Activated CD8-positive, alpha-beta memory T cell treated with anti-CD3 and anti-CD28 coated beads for 36 hours (primary cell): ENCODE results near the gene GPN2. TPM values are rescaled to one million over a fixed set of nuclear protein-coding genes. Genes with fewer than 3 reads are reported as not detected.

Experiments
- CTCF ChIA-PET: fragments of 350-600 bp; sonication (Branson Sonifier 250); formaldehyde crosslinking; loops from one replicate; lab custom pipeline; 2021; ENCODE audit warnings: antibody characterized with exemption; lab: Charles Lee
- POLR2A ChIA-PET: fragments of 350-600 bp; sonication (Branson Sonifier 250); formaldehyde crosslinking; loops from one replicate; lab custom pipeline; 2021; ENCODE audit warnings: antibody characterized with exemption; lab: Charles Lee
- total RNA-seq, 2 experiments: library from RNA; stranded (reverse); gene quantifications; one replicate each; pipeline ENCODE4 v1.2.3, GENCODE V29; 2021

GPN2 gene
- total RNA-seq, 2 experiments from 2014 or later, result 73.0 to 78.4 TPM

GRCh38 chr1:26864610-26865480 lies 25.2 kb downstream of the GPN2 start:
- CTCF ChIA-PET, result interaction anchor here (0.6 to 3.8 kb wide), 9 partner anchors 9 to 157 kb away, joined by 3 to 16 read pairs (median 5); no protein-coding TSS in a partner anchor
- POLR2A ChIA-PET, result interaction anchor here (0.5 to 2.2 kb wide), 15 partner anchors 9 to 330 kb away, joined by 3 to 13 read pairs (median 4); partner anchors contain the start of genes GPATCH3, GPN2, NUDC and PIGV

- POLR2A ChIA-PET, result interaction anchor here (0.5 to 1.2 kb wide), 3 partner anchors 27 to 479 kb away, joined by 3 to 4 read pairs (median 3); partner anchors contain the start of gene GPN2
Measured at GRCh38 chr1:26863685-26864077, 26.4 kb downstream of the GPN2 start.

GRCh38 chr1:26862781-26863684 lies 27.1 kb downstream of the GPN2 start, which contains the start of gene SFN:
Gene SFN (plus strand): TSS chr1:26863149. CDS start chr1:26863213, 64 bp downstream.
- ChIA-PET CTCF (interaction anchor here (0.5 to 3.8 kb wide), 5 partner anchors 12 to 74 kb away, joined by 3 to 16 read pairs (median 3); no protein-coding TSS in a partner anchor), POLR2A (interaction anchor here (0.5 to 1.2 kb wide), 2 partner anchors 29 to 479 kb away, joined by 3 to 4 read pairs; no protein-coding TSS in a partner anchor)

More at GRCh38 chr1:26863685-26864077, 26.4 kb downstream of the GPN2 start:
- CTCF ChIA-PET, result interaction anchor here (0.5 to 3.8 kb wide), 5 partner anchors 13 to 75 kb away, joined by 3 to 16 read pairs (median 3); no protein-coding TSS in a partner anchor

- POLR2A ChIA-PET, result no interaction called here
- CTCF ChIA-PET, result interaction anchor here (0.9 to 1.0 kb wide), 2 partner anchors 13 to 260 kb away, joined by 3 to 4 read pairs; no protein-coding TSS in a partner anchor
Measured at GRCh38 chr1:26861889-26862378, 28.1 kb downstream of the GPN2 start.

- CTCF ChIA-PET, result interaction anchor here (1.0 kb wide), 1 partner anchor 259 kb away, joined by 3 read pairs; no protein-coding TSS in a partner anchor
- POLR2A ChIA-PET, result no interaction called here
Measured at GRCh38 chr1:26861286-26861701, 28.8 kb downstream of the GPN2 start.

GRCh38 chr1:26858891-26859640 lies 31.0 kb downstream of the GPN2 start:
- POLR2A ChIA-PET, result interaction anchor here (0.6 kb wide), 2 partner anchors 20 to 63 kb away, joined by 3 to 4 read pairs; no protein-coding TSS in a partner anchor
- CTCF ChIA-PET, result interaction anchor here (0.8 to 1.8 kb wide), 6 partner anchors 9 to 48 kb away, joined by 3 to 6 read pairs (median 4); no protein-coding TSS in a partner anchor

GRCh38 chr1:26858160-26858559 lies 31.9 kb downstream of the GPN2 start:
- POLR2A ChIA-PET, result interaction anchor here (1.1 kb wide), 1 partner anchor 26 kb away, joined by 4 read pairs; no protein-coding TSS in a partner anchor
- CTCF ChIA-PET, result interaction anchor here (0.8 to 1.8 kb wide), 5 partner anchors 9 to 29 kb away, joined by 3 to 6 read pairs (median 4); no protein-coding TSS in a partner anchor

GRCh38 chr1:26857473-26858060 lies 32.5 kb downstream of the GPN2 start:
- POLR2A ChIA-PET, result interaction anchor here (1.1 kb wide), 1 partner anchor 27 kb away, joined by 4 read pairs; no protein-coding TSS in a partner anchor

GRCh38 chr1:26856604-26857469 lies 33.2 kb downstream of the GPN2 start:
- CTCF ChIA-PET, result interaction anchor here (0.8 to 1.8 kb wide), 4 partner anchors 12 to 47 kb away, joined by 3 to 4 read pairs (median 3); no protein-coding TSS in a partner anchor
- POLR2A ChIA-PET, result interaction anchor here (1.1 to 1.6 kb wide), 2 partner anchors 9 to 27 kb away, joined by 4 to 6 read pairs; no protein-coding TSS in a partner anchor

More at GRCh38 chr1:26857473-26858060, 32.5 kb downstream of the GPN2 start:
- CTCF ChIA-PET, result interaction anchor here (1.1 to 1.8 kb wide), 4 partner anchors 13 to 29 kb away, joined by 3 to 6 read pairs (median 4); no protein-coding TSS in a partner anchor

GRCh38 chr1:26856181-26856580 lies 33.9 kb downstream of the GPN2 start:
- ChIA-PET CTCF (interaction anchor here (0.8 to 0.9 kb wide), 2 partner anchors 21 to 46 kb away, joined by 3 read pairs; no protein-coding TSS in a partner anchor), POLR2A (interaction anchor here (1.6 kb wide), 1 partner anchor 9 kb away, joined by 6 read pairs; no protein-coding TSS in a partner anchor)

GRCh38 chr1:26855636-26856035 lies 34.4 kb downstream of the GPN2 start:
- POLR2A ChIA-PET, result interaction anchor here (1.6 kb wide), 1 partner anchor 10 kb away, joined by 6 read pairs; no protein-coding TSS in a partner anchor
- CTCF ChIA-PET, result interaction anchor here (0.9 to 2.1 kb wide), 2 partner anchors 10 to 46 kb away, joined by 3 to 8 read pairs; no protein-coding TSS in a partner anchor

GRCh38 chr1:26854906-26855305 lies 35.2 kb downstream of the GPN2 start:
- CTCF ChIA-PET, result interaction anchor here (2.1 kb wide), 1 partner anchor 11 kb away, joined by 8 read pairs; no protein-coding TSS in a partner anchor
- POLR2A ChIA-PET, result no interaction called here

- POLR2A ChIA-PET, result no interaction called here
Measured at GRCh38 chr1:26853600-26853999, 36.5 kb downstream of the GPN2 start.

GRCh38 chr1:26853156-26853555 lies 36.9 kb downstream of the GPN2 start:
- ChIA-PET CTCF (interaction anchor here (1.1 kb wide), 1 partner anchor 11 kb away, joined by 3 read pairs; no protein-coding TSS in a partner anchor), POLR2A (no interaction called here)

More at GRCh38 chr1:26853600-26853999, 36.5 kb downstream of the GPN2 start:
- CTCF ChIA-PET, result interaction anchor here (0.9 to 2.1 kb wide), 3 partner anchors 12 to 31 kb away, joined by 3 to 8 read pairs (median 3); no protein-coding TSS in a partner anchor

GRCh38 chr1:26852701-26853100 lies 37.4 kb downstream of the GPN2 start:
- CTCF ChIA-PET, result no interaction called here
- POLR2A ChIA-PET, result no interaction called here
